Natural killer cell (primary cell): ENCODE data around the gene SV2C. TPM values are rescaled to one million over a fixed set of nuclear protein-coding genes. Genes with fewer than 3 reads are reported as not detected.

Experiments
- ATAC-seq, 3 donors: fragments of 150-1000 bp in 2 of 3; fragments of 200-7000 bp in 1 of 3; cut with Tn5 transposase; 1 replicate in 1 of 3; 2 replicates in 2 of 3; pipeline ENCODE4 v1.10.0; 2021; ENCODE audit warnings: mild to moderate bottlenecking in 2 of 3, moderate library complexity in 2 of 3
- DNase-seq, 2 donors: peaks; one replicate each; pipeline versions ENCODE4 v3.0.0 to v3.0.0-alpha.2; 2013 to 2021; ENCODE audit warnings: mixed read lengths in 1 of 2
- H3K27ac ChIP-seq: one replicate; pipeline ENCODE4 v1.5.1; 2013; ENCODE audit warnings: mild to moderate bottlenecking, low read length
- H3K27me3 ChIP-seq: one replicate; pipeline ENCODE4 v1.6.1; 2013; ENCODE audit warnings: low read length; ENCODE audit not compliant: control insufficient read depth, insufficient read depth
- H3K36me3 ChIP-seq: one replicate; pipeline ENCODE4 v1.6.1; 2013; ENCODE audit warnings: low read length; ENCODE audit not compliant: control insufficient read depth, insufficient read depth
- H3K4me1 ChIP-seq: one replicate; pipeline ENCODE4 v1.6.1; 2013; ENCODE audit warnings: low read length; ENCODE audit not compliant: control insufficient read depth, insufficient read depth
- H3K4me3 ChIP-seq: one replicate; pipeline ENCODE4 v1.5.1; 2013; ENCODE audit warnings: low read length
- H3K9me3 ChIP-seq: one replicate; pipeline ENCODE4 v1.6.1; 2013; ENCODE audit warnings: low read length; ENCODE audit not compliant: control insufficient read depth, insufficient read depth
- H3K27ac Mint-ChIP-seq, 2 donors: one replicate each; pipeline ENCODE4 v1.8.0; 2022; ENCODE audit warnings: mild to moderate bottlenecking in 2 of 2, mixed read lengths in 2 of 2, moderate library complexity in 1 of 2
- H3K27me3 Mint-ChIP-seq, 2 donors: one replicate each; pipeline ENCODE4 v1.8.0; 2022; ENCODE audit warnings: low read depth in 2 of 2, mixed read lengths in 2 of 2
- H3K36me3 Mint-ChIP-seq: one replicate; pipeline ENCODE4 v1.8.0; 2022; ENCODE audit warnings: mixed read lengths
- H3K4me1 Mint-ChIP-seq, 2 donors: one replicate each; pipeline ENCODE4 v1.8.0; 2022; ENCODE audit warnings: mixed read lengths in 2 of 2
- H3K4me3 Mint-ChIP-seq: one replicate; pipeline ENCODE4 v1.8.0; 2022; ENCODE audit warnings: mild to moderate bottlenecking, moderate library complexity, mixed read lengths
- H3K9me3 Mint-ChIP-seq, 2 donors: one replicate each; pipeline ENCODE4 v1.8.0; 2022; ENCODE audit warnings: mixed read lengths in 2 of 2
- WGBS: methylation state at CpG from one replicate; pipeline ENCODE4 v1.1.7; 2013; ENCODE audit warnings: missing lambda C conversion rate; ENCODE audit not compliant: insufficient coverage; 5-methylcytosine and 5-hydroxymethylcytosine counted together
- intact Hi-C: fragments of 100-400 bp; cut with micrococcal nuclease; formaldehyde crosslinking; loops from one replicate; pipeline ENCODE4 v1.14.2; 2022
- total RNA-seq, 4 donors: library from RNA; stranded (reverse); fragments of 120-200 nt in 1 of 4; gene quantifications; one replicate each; pipeline versions ENCODE4 v1.2.3 to v1.2.4, GENCODE V29; 2013 to 2022
- TF ChIP-seq, protein P1 (sequence below): fragments of 200-600 bp; IDR thresholded peaks from one replicate; pipeline ENCODE4 v1.8.0; 2022; ENCODE audit warnings: antibody characterized with exemption

SV2C gene
- total RNA-seq, 3 donors from 2014 or later (not counting 1 experiment from before 2014, with no cell fraction given): not detected

DNA sequence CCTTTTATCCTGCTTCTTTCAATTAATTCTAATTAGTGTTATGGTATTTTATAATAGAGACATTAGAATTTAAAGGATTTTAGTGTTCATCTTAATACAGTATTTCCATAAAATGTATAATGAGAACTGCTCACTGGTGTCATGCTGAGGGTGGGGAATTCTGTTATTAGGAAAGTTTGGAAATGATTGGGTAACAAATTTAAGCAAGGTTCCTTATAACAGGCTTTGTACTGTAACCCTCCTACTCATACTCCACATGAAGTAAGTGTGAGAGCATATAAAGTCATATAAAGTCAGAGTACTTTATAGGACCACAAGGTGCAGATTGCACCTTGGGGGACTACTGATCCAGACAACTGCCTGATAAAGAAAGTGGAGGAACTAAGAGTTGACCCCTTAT, 42.2 kb downstream of the SV2C start:
- Mint-ChIP-seq H3K36me3 (no peaks in the 10 kb centered on the region), H3K27ac (no peak overlapping the region), H3K27me3 (peaks cover 10 to 19% of the 10 kb centered on the region in 2 donors), H3K4me3 (no peak overlapping the region), H3K9me3 (peaks cover 0 to 3% of the 10 kb centered on the region in 2 donors), H3K4me1 (no peaks in the 10 kb centered on the region)
- Histone ChIP-seq H3K36me3 (no peaks in the 10 kb centered on the region), H3K9me3 (no peaks in the 10 kb centered on the region), H3K4me1 (no peaks in the 10 kb centered on the region), H3K27me3 (no peaks in the 10 kb centered on the region), H3K27ac (no peak overlapping the region), H3K4me3 (no peak overlapping the region)
- TF ChIP-seq, protein P1, sequence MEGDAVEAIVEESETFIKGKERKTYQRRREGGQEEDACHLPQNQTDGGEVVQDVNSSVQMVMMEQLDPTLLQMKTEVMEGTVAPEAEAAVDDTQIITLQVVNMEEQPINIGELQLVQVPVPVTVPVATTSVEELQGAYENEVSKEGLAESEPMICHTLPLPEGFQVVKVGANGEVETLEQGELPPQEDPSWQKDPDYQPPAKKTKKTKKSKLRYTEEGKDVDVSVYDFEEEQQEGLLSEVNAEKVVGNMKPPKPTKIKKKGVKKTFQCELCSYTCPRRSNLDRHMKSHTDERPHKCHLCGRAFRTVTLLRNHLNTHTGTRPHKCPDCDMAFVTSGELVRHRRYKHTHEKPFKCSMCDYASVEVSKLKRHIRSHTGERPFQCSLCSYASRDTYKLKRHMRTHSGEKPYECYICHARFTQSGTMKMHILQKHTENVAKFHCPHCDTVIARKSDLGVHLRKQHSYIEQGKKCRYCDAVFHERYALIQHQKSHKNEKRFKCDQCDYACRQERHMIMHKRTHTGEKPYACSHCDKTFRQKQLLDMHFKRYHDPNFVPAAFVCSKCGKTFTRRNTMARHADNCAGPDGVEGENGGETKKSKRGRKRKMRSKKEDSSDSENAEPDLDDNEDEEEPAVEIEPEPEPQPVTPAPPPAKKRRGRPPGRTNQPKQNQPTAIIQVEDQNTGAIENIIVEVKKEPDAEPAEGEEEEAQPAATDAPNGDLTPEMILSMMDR: no peak
- ATAC-seq (no peak), DNase-seq (no peak)
- intact Hi-C loops: no loop called here

GRCh38 chr5:76125888-76126287, 42.7 kb downstream of the SV2C start:
- H3K4me1 Mint-ChIP-seq: no peaks in the 10 kb centered on the region
- no peaks in the 10 kb centered on the region for H3K36me3 Mint-ChIP-seq
- TF ChIP-seq, protein P1: no peak
- Histone ChIP-seq H3K9me3 (no peaks in the 10 kb centered on the region), H3K27me3 (peaks cover 2% of the 10 kb centered on the region), H3K27ac (no peak overlapping the region), H3K4me1 (no peaks in the 10 kb centered on the region), H3K4me3 (no peak overlapping the region), H3K36me3 (no peaks in the 10 kb centered on the region)
- peaks cover 0 to 3% of the 10 kb centered on the region in 2 donors for H3K9me3 Mint-ChIP-seq
- H3K27ac Mint-ChIP-seq: no peak overlapping the region
- intact Hi-C loops: no loop called here
- ATAC-seq: no peak
- DNase-seq: no peak
- H3K4me3 Mint-ChIP-seq: no peak overlapping the region
- 89% methylated on average over 3 of the region's 3 CpGs for WGBS
- H3K27me3 Mint-ChIP-seq: peaks cover 14 to 24% of the 10 kb centered on the region in 2 donors

- Mint-ChIP-seq H3K36me3 (no peaks in the 10 kb centered on the region), H3K27me3 (peaks cover 30 to 58% of the 10 kb centered on the region in 2 donors), H3K27ac (no peak overlapping the region), H3K9me3 (no peaks in the 10 kb centered on the region), H3K4me1 (no peaks in the 10 kb centered on the region), H3K4me3 (no peak overlapping the region)
- Histone ChIP-seq H3K4me1 (no peaks in the 10 kb centered on the region), H3K9me3 (no peaks in the 10 kb centered on the region), H3K27me3 (peaks cover 6% of the 10 kb centered on the region), H3K27ac (no peak overlapping the region), H3K36me3 (no peaks in the 10 kb centered on the region), H3K4me3 (no peak overlapping the region)
- intact Hi-C loops: no loop called here
- TF ChIP-seq, protein P1: no peak
- ATAC-seq (no peak), DNase-seq (no peak)
- 100% methylated on average over 1 of the region's 1 CpG for WGBS
Measured at GRCh38 chr5:76134003-76134402, 50.8 kb downstream of the SV2C start.

DNA sequence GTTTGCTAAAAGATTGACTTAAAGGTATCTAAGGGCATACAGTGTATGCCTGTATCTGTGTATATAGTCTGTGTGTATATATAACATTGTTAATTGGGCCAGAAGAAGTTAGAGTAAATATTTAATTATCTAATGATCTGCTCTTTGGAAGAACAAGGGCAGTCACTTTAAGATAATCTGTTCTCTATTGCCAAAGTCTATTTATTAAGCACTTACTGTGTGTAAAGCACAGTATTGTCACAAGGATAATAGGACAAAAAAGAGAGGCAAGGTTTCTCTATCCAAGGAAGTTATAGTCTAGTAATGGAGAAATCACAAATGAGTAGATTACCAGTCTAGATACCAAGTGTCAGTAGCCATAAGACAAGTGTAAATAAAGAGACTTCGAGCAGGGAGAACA, 51.5 kb downstream of the SV2C start:
- Mint-ChIP-seq H3K4me1 (no peaks in the 10 kb centered on the region), H3K27ac (no peak overlapping the region), H3K36me3 (no peaks in the 10 kb centered on the region), H3K27me3 (peaks cover 30 to 58% of the 10 kb centered on the region in 2 donors), H3K9me3 (no peaks in the 10 kb centered on the region), H3K4me3 (no peak overlapping the region)
- ATAC-seq (no peak), DNase-seq (no peak)
- Histone ChIP-seq H3K36me3 (no peaks in the 10 kb centered on the region), H3K9me3 (no peaks in the 10 kb centered on the region), H3K27me3 (peaks cover 6% of the 10 kb centered on the region), H3K4me3 (no peak overlapping the region), H3K4me1 (no peaks in the 10 kb centered on the region), H3K27ac (no peak overlapping the region)
- intact Hi-C loops: no loop called here
- TF ChIP-seq, protein P1: no peak
- WGBS: 87% methylated on average over 1 of the region's 1 CpG
